ENCODE measurements around the gene INPP5K.

Gene INPP5K

DNA sequence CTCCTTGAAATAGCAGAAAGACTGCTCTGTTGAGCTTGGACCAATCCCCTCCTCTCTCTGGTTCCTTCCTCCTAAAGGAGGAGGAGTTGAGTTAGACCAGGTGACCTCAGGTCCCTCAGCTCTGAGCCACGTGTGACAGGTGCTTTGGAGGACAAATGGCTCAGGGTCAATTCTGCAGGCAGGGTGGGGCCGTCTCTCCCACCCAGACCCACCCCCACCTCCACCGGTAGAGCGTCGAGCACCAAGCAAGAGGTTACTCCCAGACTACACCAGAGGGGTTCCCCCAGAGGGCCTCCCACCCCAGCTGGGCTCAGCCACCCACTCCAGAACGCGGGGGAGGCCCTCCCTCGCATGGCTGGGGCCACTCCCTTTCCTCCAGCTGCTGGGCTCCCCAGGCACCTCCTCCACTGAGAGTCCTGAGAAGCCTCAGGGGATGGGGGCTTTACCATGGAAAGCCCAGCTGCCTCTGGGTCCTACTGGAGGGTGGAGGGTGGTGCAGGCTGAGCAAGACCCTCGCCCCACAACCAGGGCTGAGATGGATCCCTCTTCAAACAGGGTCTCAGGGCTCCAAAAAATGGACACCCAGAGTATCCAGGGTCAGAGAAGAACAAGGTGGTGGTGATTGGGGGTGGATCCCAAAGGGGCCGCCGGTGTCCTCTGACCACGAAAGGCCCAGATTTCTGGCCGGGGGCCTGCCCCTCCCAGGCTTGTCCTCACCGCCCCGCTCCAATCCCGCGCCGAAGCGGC, 31.6 kb downstream of the INPP5K start (continued):
- TF ChIP-seq, protein P1, sequence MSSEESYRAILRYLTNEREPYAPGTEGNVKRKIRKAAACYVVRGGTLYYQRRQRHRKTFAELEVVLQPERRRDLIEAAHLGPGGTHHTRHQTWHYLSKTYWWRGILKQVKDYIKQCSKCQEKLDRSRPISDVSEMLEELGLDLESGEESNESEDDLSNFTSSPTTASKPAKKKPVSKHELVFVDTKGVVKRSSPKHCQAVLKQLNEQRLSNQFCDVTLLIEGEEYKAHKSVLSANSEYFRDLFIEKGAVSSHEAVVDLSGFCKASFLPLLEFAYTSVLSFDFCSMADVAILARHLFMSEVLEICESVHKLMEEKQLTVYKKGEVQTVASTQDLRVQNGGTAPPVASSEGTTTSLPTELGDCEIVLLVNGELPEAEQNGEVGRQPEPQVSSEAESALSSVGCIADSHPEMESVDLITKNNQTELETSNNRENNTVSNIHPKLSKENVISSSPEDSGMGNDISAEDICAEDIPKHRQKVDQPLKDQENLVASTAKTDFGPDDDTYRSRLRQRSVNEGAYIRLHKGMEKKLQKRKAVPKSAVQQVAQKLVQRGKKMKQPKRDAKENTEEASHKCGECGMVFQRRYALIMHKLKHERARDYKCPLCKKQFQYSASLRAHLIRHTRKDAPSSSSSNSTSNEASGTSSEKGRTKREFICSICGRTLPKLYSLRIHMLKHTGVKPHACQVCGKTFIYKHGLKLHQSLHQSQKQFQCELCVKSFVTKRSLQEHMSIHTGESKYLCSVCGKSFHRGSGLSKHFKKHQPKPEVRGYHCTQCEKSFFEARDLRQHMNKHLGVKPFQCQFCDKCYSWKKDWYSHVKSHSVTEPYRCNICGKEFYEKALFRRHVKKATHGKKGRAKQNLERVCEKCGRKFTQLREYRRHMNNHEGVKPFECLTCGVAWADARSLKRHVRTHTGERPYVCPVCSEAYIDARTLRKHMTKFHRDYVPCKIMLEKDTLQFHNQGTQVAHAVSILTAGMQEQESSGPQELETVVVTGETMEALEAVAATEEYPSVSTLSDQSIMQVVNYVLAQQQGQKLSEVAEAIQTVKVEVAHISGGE (tag by site-specific recombination; conservative IDR thresholded peaks at IDR 0.05; ENCODE audit: low read depth) = no peak
- TF ChIP-seq, protein P2, sequence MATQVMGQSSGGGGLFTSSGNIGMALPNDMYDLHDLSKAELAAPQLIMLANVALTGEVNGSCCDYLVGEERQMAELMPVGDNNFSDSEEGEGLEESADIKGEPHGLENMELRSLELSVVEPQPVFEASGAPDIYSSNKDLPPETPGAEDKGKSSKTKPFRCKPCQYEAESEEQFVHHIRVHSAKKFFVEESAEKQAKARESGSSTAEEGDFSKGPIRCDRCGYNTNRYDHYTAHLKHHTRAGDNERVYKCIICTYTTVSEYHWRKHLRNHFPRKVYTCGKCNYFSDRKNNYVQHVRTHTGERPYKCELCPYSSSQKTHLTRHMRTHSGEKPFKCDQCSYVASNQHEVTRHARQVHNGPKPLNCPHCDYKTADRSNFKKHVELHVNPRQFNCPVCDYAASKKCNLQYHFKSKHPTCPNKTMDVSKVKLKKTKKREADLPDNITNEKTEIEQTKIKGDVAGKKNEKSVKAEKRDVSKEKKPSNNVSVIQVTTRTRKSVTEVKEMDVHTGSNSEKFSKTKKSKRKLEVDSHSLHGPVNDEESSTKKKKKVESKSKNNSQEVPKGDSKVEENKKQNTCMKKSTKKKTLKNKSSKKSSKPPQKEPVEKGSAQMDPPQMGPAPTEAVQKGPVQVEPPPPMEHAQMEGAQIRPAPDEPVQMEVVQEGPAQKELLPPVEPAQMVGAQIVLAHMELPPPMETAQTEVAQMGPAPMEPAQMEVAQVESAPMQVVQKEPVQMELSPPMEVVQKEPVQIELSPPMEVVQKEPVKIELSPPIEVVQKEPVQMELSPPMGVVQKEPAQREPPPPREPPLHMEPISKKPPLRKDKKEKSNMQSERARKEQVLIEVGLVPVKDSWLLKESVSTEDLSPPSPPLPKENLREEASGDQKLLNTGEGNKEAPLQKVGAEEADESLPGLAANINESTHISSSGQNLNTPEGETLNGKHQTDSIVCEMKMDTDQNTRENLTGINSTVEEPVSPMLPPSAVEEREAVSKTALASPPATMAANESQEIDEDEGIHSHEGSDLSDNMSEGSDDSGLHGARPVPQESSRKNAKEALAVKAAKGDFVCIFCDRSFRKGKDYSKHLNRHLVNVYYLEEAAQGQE (tag by site-specific recombination; IDR thresholded peaks at IDR 0.05) = no peak
- no peak for TF ChIP-seq SP7 (tag by site-specific recombination; IDR thresholded peaks at IDR 0.05)
- no peak for TF ChIP-seq ZBTB21 (tag by site-specific recombination; IDR thresholded peaks at IDR 0.05)
- TF ChIP-seq, protein P3, sequence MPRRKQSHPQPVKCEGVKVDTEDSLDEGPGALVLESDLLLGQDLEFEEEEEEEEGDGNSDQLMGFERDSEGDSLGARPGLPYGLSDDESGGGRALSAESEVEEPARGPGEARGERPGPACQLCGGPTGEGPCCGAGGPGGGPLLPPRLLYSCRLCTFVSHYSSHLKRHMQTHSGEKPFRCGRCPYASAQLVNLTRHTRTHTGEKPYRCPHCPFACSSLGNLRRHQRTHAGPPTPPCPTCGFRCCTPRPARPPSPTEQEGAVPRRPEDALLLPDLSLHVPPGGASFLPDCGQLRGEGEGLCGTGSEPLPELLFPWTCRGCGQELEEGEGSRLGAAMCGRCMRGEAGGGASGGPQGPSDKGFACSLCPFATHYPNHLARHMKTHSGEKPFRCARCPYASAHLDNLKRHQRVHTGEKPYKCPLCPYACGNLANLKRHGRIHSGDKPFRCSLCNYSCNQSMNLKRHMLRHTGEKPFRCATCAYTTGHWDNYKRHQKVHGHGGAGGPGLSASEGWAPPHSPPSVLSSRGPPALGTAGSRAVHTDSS (tag by site-specific recombination; IDR thresholded peaks at IDR 0.05) = no peak
- no peak for TF ChIP-seq ZNF148 (tag by site-specific recombination; IDR thresholded peaks at IDR 0.05; ENCODE audit: borderline replicate concordance)
- no peak for TF ChIP-seq TCF7L2 (IDR thresholded peaks at IDR 0.05; ENCODE audit: borderline replicate concordance, low read depth, low read length)
- TF ChIP-seq PRDM6 (tag by site-specific recombination; IDR thresholded peaks at IDR 0.05) = no peak
- TF ChIP-seq GLIS1 (tag by site-specific recombination; IDR thresholded peaks at IDR 0.05) = peak; percentile 76
- TF ChIP-seq ZNF639 (tag by site-specific recombination; IDR thresholded peaks at IDR 0.05) = no peak
- no peak for TF ChIP-seq ZNF555 (tag by site-specific recombination; conservative IDR thresholded peaks at IDR 0.05)
- TF ChIP-seq WT1 (tag by site-specific recombination; IDR thresholded peaks at IDR 0.05) = peak; percentile 92
- TF ChIP-seq ZNF544 (tag by site-specific recombination; IDR thresholded peaks at IDR 0.05) = no peak
- no peak for TF ChIP-seq ZNF610 (tag by site-specific recombination; IDR thresholded peaks at IDR 0.05; ENCODE audit: borderline replicate concordance)
- TF ChIP-seq KLF9 (tag by site-specific recombination; IDR thresholded peaks at IDR 0.05; ENCODE audit: low read depth) = no peak
- TF ChIP-seq ZNF10 (tag by site-specific recombination; IDR thresholded peaks at IDR 0.05) = no peak
- TF ChIP-seq ZNF324 (tag by site-specific recombination; IDR thresholded peaks at IDR 0.05) = no peak
- no peak for TF ChIP-seq ZNF48 (tag by site-specific recombination; IDR thresholded peaks at IDR 0.05)
- no peak for TF ChIP-seq ZNF37A (tag by site-specific recombination; IDR thresholded peaks at IDR 0.05)
- no peak for TF ChIP-seq MYNN (tag by site-specific recombination; IDR thresholded peaks at IDR 0.05; ENCODE audit: borderline replicate concordance)
- TF ChIP-seq YY2 (tag by site-specific recombination; IDR thresholded peaks at IDR 0.05) = no peak
- peak; percentile 66 for TF ChIP-seq ZNF398 (tag by site-specific recombination; IDR thresholded peaks at IDR 0.05)
- no peak for TF ChIP-seq ZNF677 (tag by site-specific recombination; IDR thresholded peaks at IDR 0.05)

Measured in HEK293 (cell line).